Small intestine (tissue), 7 donors: ENCODE results near the gene OPCML. TPM values are rescaled to one million over a fixed set of nuclear protein-coding genes. Genes with fewer than 3 reads are reported as not detected.

Source experiments
- DNase-seq, 2 donors: peaks; one replicate each; pipeline versions ENCODE4 v3.0.0 to v3.0.0-alpha.2; 2013
- FAIRE-seq: peaks from 2 replicates; lab custom pipeline; 2012; peaks lifted over from hg19 to GRCh38; lab: Jason Lieb, UNC
- H3K27ac ChIP-seq, 3 donors: one replicate each; pipeline ENCODE4 v1.5.1; 2013; ENCODE audit warnings: low read length in 2 of 3, mild to moderate bottlenecking in 2 of 3, control low read depth in 1 of 3, inconsistent platforms in 1 of 3, low read depth in 1 of 3, moderate library complexity in 1 of 3
- H3K27me3 ChIP-seq, 3 donors: one replicate each; pipeline ENCODE4 v1.6.1; 2013; ENCODE audit warnings: low read length in 3 of 3, inconsistent platforms in 1 of 3; ENCODE audit not compliant: control insufficient read depth in 3 of 3, insufficient read depth in 3 of 3
- H3K36me3 ChIP-seq, 3 donors: one replicate each; pipeline ENCODE4 v1.6.1; 2013; ENCODE audit warnings: low read length in 3 of 3, inconsistent platforms in 1 of 3, low read depth in 1 of 3, mild to moderate bottlenecking in 1 of 3, moderate library complexity in 1 of 3; ENCODE audit not compliant: control insufficient read depth in 3 of 3, insufficient read depth in 2 of 3
- H3K4me1 ChIP-seq, 3 donors: one replicate each; pipeline ENCODE4 v1.6.1; 2013; ENCODE audit warnings: low read length in 2 of 3, inconsistent platforms in 1 of 3, low read depth in 1 of 3, mild to moderate bottlenecking in 1 of 3, moderate library complexity in 1 of 3; ENCODE audit not compliant: control insufficient read depth in 3 of 3, insufficient read depth in 2 of 3
- H3K4me3 ChIP-seq, 3 donors: one replicate each; pipeline ENCODE4 v1.5.1; 2013; ENCODE audit warnings: low read length in 3 of 3, control low read depth in 1 of 3, inconsistent platforms in 1 of 3, low read depth in 1 of 3, mild to moderate bottlenecking in 1 of 3, moderate library complexity in 1 of 3
- H3K9me3 ChIP-seq, 2 donors: one replicate each; pipeline ENCODE4 v1.6.1; 2013; ENCODE audit warnings: low read depth in 1 of 2, low read length in 1 of 2; ENCODE audit not compliant: control insufficient read depth in 2 of 2, insufficient read depth in 1 of 2
- whole genome bisulfite sequencing, 3 donors: extraction: QIAGEN DNeasy Blood & Tissue Kit; methylation state at CpG; one replicate each; pipeline ENCODE4 v1.1.7; 2013; 5-methylcytosine and 5-hydroxymethylcytosine counted together
- polyA plus RNA-seq, 4 donors: library from polyadenylated mRNA; stranded (reverse) in 3 of 4; unstranded in 1 of 4; fragments of 200-250 nt in 3 of 4; fragments of 120-200 nt in 1 of 4; gene quantifications; one replicate each; pipeline versions ENCODE4 v1.2.1 to v1.2.3, GENCODE V29; 2013
- donor health status: healthy with polysubstance abuse.
- donor health status: control.
- donor health status: control.
- donor health status: Bipolar disorder and iron deficiency.
- donor health status: healthy.

Gene OPCML
- polyA plus RNA-seq, 4 donors: 0.16 to 2.0 TPM; not detected in 2

DNA sequence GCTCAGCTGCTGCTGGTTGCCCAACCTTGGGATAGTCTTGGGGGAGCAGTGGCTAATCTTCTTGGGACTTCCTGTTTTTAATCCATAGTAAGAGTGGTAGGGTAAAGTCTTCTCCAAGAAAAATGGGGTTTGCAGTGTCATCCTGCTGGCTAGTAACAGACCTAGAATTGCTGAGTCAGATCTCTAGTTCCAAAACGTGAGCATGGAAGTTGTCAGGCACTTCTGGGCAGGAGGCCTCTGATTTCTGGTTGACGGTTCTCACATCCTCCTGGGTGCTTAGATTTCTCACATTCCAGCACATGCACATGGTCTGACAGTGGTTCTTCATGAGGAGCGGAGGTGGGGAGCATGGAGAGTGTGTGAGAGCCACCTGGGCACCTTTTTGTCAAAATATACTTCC is 410.0 kb downstream of the OPCML start:
- no peak for FAIRE-seq
- Histone ChIP-seq H3K27ac (no peak overlapping the region), H3K4me3 (no peak overlapping the region), H3K4me1 (no peaks in the 10 kb centered on the region), H3K27me3 (peaks cover 0 to 1% (median 0%) of the 10 kb centered on the region in 3 donors), H3K9me3 (no peaks in the 10 kb centered on the region), H3K36me3 (no peaks in the 10 kb centered on the region)
- WGBS, 3 donors: 21 to 57% (median 36%) methylated on average over 3 of the region's 3 CpGs
- DNase-seq: no peak

DNA sequence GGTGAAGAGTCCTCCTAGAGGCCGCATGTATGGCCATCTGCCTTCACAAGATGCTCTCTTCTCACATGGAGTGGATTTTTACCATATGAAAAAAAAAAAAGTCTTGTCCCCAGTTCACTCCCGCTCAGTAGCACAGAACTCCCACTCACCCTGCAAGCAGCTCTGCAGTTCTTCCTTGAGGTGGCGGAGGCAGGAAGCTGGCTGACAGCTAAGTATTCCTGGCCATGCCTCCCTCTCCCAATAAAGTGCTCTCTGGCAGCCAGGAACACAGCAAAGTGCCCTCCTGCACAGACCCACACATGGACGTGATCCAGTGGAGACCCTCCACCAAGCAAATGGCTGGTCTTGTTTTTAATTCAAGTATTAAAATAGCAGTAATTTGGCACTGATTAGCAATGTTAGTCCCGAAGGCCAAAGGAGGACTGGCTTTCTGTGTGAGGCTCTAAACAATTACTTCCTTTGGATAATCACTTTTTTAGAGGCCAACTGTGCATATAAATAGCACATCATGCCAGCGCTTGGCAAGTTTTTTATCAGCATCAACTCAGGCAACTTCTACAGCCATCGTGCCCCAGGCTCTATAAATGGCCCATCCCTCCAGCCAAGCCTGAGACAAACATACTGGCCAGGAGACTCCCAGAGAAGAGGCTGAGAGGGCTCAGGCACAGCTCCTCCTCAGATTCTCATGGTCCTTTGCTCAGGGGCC is 413.6 kb downstream of the OPCML start:
- no peaks in the 10 kb centered on the region for H3K4me1 ChIP-seq
- FAIRE-seq (no peak), DNase-seq (no peak)
- peaks cover 0 to 1% (median 0%) of the 10 kb centered on the region in 3 donors for H3K27me3 ChIP-seq
- WGBS, 3 donors: 72 to 92% (median 73%) methylated on average over 7 of the region's 7 CpGs
- no peak overlapping the region for H3K4me3 ChIP-seq
- H3K27ac ChIP-seq: no peak overlapping the region
- no peaks in the 10 kb centered on the region for H3K36me3 ChIP-seq
- no peaks in the 10 kb centered on the region for H3K9me3 ChIP-seq

DNA sequence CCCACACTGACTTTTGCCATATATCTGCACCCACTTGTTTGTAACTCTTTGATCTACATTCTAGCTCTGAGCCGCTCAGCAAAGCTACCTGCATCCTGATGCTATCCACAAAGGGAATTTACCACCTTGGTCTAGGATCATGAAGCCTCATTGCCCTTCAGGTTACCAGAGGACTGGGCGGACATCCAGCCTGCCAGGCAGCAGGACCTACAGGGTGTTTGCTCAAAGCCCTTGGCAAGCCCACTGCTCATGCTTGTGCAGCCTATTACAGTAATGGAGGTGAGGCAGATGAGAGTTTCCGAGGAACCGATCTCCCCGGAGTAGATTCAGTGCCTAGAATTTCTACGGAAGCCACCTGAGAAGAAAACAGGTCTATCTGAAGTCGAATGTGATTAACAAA is 417.2 kb downstream of the OPCML start:
- no peak for FAIRE-seq
- no peaks in the 10 kb centered on the region for H3K9me3 ChIP-seq
- no peak overlapping the region for H3K27ac ChIP-seq
- no peak for DNase-seq
- 90 to 91% (median 90%) methylated on average over 7 of the region's 7 CpGs for WGBS, 3 donors
- no peaks in the 10 kb centered on the region for H3K4me1 ChIP-seq
- no peak overlapping the region for H3K4me3 ChIP-seq
- no peaks in the 10 kb centered on the region for H3K36me3 ChIP-seq
- H3K27me3 ChIP-seq: no peaks in the 10 kb centered on the region

DNA sequence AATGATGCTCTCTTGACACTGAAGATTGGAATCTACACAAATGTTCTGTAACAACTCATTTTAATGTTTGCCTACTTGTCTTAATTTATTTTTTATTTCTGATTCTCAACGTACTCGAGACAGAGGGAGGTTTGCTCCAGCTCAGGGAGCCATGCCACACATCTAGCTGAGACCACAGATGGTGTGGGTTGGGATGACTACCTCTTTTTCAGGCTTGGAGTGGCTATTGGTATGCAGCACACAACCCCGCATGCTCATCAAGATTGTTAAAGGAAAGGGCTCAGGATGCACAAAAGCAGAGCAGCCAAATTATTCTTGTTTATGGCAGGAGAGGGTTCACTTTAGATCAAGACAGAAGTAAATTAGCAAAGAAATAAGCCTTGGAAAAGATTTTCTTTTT is 424.5 kb downstream of the OPCML start:
- DNase-seq: no peak
- FAIRE-seq: no peak

DNA sequence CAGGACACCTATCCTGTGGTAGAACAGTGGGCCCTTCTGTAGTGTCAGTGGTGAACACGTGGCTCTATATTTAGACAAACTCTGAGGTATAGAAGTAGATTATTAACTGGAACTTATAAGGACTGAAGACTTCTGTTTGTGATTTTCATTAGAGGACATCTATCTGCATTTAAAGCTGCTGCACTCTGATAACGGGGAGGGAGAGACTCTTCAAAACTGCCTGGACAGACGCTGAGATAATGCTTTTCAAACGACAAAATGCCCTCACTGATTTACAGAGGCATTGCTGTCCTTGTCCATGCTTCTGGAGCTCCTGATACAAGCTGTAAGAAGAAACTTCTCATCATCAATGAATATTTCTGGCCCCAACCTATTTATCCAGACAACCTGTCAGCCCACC is 425.2 kb downstream of the OPCML start:
- Histone ChIP-seq H3K4me3 (no peak overlapping the region), H3K27ac (no peak overlapping the region), H3K9me3 (no peaks in the 10 kb centered on the region), H3K27me3 (no peaks in the 10 kb centered on the region), H3K4me1 (no peaks in the 10 kb centered on the region), H3K36me3 (no peaks in the 10 kb centered on the region)
- no peak for FAIRE-seq
- 54 to 76% (median 76%) methylated on average over 4 of the region's 4 CpGs for WGBS, 3 donors
- no peak for DNase-seq

More for the DNA sequence above, 424.5 kb downstream of the OPCML start:
- no peak overlapping the region for H3K27ac ChIP-seq
- H3K9me3 ChIP-seq: no peaks in the 10 kb centered on the region
- no peak overlapping the region for H3K4me3 ChIP-seq
- H3K36me3 ChIP-seq: no peaks in the 10 kb centered on the region
- WGBS, 3 donors: 70 to 87% (median 72%) methylated on average over 3 of the region's 3 CpGs
- H3K4me1 ChIP-seq: no peaks in the 10 kb centered on the region
- H3K27me3 ChIP-seq: no peaks in the 10 kb centered on the region

DNA sequence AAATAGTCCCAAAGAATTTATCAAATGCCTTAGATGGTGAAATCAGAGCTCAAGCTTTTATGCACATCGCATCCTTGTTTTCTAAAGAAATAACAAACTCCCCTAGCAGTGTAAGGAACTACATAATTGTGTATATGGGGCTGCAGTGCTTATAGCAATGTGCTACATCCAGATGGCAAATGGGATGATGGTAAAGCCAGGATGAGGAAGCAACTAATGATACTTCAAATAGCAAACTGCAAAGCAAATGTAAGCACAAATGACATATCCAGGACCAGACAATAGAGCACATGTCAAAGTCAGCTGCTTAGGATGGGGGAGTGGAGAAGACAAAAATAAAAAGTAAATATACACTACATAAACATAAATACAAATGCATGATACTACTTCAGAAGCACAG is 425.9 kb downstream of the OPCML start:
- H3K27ac ChIP-seq: no peak overlapping the region
- DNase-seq: no peak
- no peaks in the 10 kb centered on the region for H3K27me3 ChIP-seq
- H3K36me3 ChIP-seq: no peaks in the 10 kb centered on the region
- WGBS, 3 donors: 90 to 97% (median 95%) methylated on average over 1 of the region's 1 CpG
- no peak for FAIRE-seq
- H3K9me3 ChIP-seq: no peaks in the 10 kb centered on the region
- H3K4me1 ChIP-seq: no peaks in the 10 kb centered on the region
- no peak overlapping the region for H3K4me3 ChIP-seq

DNA sequence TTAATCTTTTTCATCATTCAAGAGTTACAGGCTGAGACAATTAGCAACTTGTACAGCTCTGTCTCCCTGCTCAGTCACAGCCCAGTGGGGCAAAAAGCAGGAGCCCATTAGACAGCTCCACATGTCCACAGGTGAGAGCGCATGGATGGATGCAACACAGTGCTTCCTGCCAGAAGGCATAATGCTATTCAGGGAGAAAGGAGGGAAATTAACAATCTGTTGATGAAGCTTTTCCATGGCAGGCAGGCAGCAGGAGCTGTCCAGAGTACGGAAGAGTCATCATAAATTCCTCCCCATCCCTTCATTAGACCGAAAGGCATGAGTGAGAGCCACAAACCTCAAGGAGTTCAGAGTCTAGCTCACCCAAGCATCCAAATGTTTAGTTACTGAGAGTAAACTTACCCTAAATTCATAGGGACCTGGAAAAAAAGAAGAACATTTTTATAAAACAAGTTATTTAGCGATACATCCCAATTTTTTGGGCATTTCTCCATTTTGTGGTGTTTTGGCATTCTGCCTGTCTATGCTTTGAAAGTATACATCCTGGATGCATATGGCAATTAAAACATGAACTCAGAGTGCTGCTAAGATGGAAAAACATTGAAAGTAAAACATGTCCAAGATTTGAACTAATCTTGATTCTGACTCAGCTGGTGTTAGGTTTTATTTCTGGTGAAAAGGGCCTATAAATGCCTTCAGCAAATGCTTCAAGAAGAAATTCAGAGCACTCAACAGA is 428.1 kb downstream of the OPCML start:
- no peaks in the 10 kb centered on the region for H3K9me3 ChIP-seq
- no peak overlapping the region for H3K27ac ChIP-seq
- no peaks in the 10 kb centered on the region for H3K36me3 ChIP-seq
- FAIRE-seq (no peak), DNase-seq (no peak)
- no peaks in the 10 kb centered on the region for H3K4me1 ChIP-seq
- no peaks in the 10 kb centered on the region for H3K27me3 ChIP-seq
- no peak overlapping the region for H3K4me3 ChIP-seq
- WGBS, 3 donors: 77 to 91% (median 82%) methylated on average over 4 of the region's 4 CpGs

DNA sequence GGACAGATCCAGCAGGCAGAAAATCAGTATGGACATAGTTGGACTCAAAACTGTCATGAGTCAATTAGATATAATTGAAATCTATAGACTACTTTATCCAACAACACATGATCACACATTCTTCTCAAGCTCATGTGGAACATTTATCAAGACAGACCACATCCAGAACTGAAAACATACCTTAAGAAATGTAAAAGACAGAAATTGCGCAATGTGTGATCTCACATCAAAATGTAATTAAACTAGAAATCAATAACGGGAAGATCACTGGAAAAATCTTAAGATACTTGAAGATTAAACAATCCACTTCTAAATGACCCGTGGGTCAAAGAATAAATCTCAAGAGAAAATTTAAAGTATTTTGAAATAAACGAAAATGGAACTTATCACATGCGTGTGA is 435.3 kb downstream of the OPCML start:
- no peak overlapping the region for H3K27ac ChIP-seq
- H3K4me1 ChIP-seq: no peaks in the 10 kb centered on the region
- H3K4me3 ChIP-seq: no peak overlapping the region
- H3K9me3 ChIP-seq: no peaks in the 10 kb centered on the region
- 71 to 86% (median 74%) methylated on average over 5 of the region's 5 CpGs for WGBS, 3 donors
- no peak for DNase-seq
- no peaks in the 10 kb centered on the region for H3K36me3 ChIP-seq
- FAIRE-seq: no peak
- no peaks in the 10 kb centered on the region for H3K27me3 ChIP-seq
